ENCODE measurements around the gene SPDYE5. TPM values are rescaled to one million over a fixed set of nuclear protein-coding genes. Genes with fewer than 3 reads are reported as not detected.
"Not testable (repeated sequence)": the region's sequence is repeated elsewhere in the genome, so short reads cannot be mapped to it uniquely, and the experiment has no call there.

The SPDYE5 gene
- total RNA-seq, result 0.14 TPM in 1 of 2 replicates, not detected in the other

- H3K36me3 Mint-ChIP-seq (ENCODE audit: low read depth); intact Hi-C loops (cut with micrococcal nuclease); H3K27me3 Mint-ChIP-seq; H3K4me1 Mint-ChIP-seq; H3K4me3 Mint-ChIP-seq; H3K27ac Mint-ChIP-seq; DNase-seq; H3K9me3 Mint-ChIP-seq: not testable (repeated sequence)
These were observed at the start of gene SPDYE5 for GRCh38 chr7:75492020-75492419. Gene SPDYE5 (plus strand): TSS chr7:75492320. CDS start chr7:75494048, 1,728 bp downstream.

GRCh38 chr7:75442465-75443111, 49.5 kb upstream of the SPDYE5 start:
- H3K27me3 Mint-ChIP-seq; H3K9me3 Mint-ChIP-seq; H3K4me1 Mint-ChIP-seq; intact Hi-C loops (cut with micrococcal nuclease): not testable (repeated sequence)
- peak; percentile 85 for DNase-seq
- Mint-ChIP-seq H3K27ac (peak overlapping the region; percentile 91), H3K36me3 (ENCODE audit: low read depth) (peaks cover 27% of the 10 kb centered on the region), H3K4me3 (peak overlapping the region; percentile 91)

- intact Hi-C loops (cut with micrococcal nuclease); H3K4me1 Mint-ChIP-seq; DNase-seq; H3K27ac Mint-ChIP-seq; H3K36me3 Mint-ChIP-seq (ENCODE audit: low read depth); H3K9me3 Mint-ChIP-seq; H3K27me3 Mint-ChIP-seq; H3K4me3 Mint-ChIP-seq: not testable (repeated sequence)
These were observed 42.2 kb upstream of the SPDYE5 start for GRCh38 chr7:75449946-75450345.

GRCh38 chr7:75452494-75452955, 39.6 kb upstream of the SPDYE5 start:
- H3K4me1 Mint-ChIP-seq; H3K4me3 Mint-ChIP-seq; H3K27me3 Mint-ChIP-seq; H3K36me3 Mint-ChIP-seq (ENCODE audit: low read depth); H3K27ac Mint-ChIP-seq; intact Hi-C loops (cut with micrococcal nuclease); DNase-seq; H3K9me3 Mint-ChIP-seq: not testable (repeated sequence)

- H3K36me3 Mint-ChIP-seq (ENCODE audit: low read depth); H3K27ac Mint-ChIP-seq; H3K9me3 Mint-ChIP-seq; H3K4me3 Mint-ChIP-seq; H3K27me3 Mint-ChIP-seq; H3K4me1 Mint-ChIP-seq; intact Hi-C loops (cut with micrococcal nuclease): not testable (repeated sequence)
- peak; percentile 21 for DNase-seq
These were observed 35.7 kb upstream of the SPDYE5 start for GRCh38 chr7:75456403-75456802.

- DNase-seq; H3K36me3 Mint-ChIP-seq (ENCODE audit: low read depth); H3K4me1 Mint-ChIP-seq; intact Hi-C loops (cut with micrococcal nuclease); H3K27ac Mint-ChIP-seq; H3K4me3 Mint-ChIP-seq; H3K9me3 Mint-ChIP-seq; H3K27me3 Mint-ChIP-seq: not testable (repeated sequence)
These were observed 34.1 kb upstream of the SPDYE5 start for GRCh38 chr7:75458034-75458433.

GRCh38 chr7:75460541-75460940, 31.6 kb upstream of the SPDYE5 start:
- H3K27me3 Mint-ChIP-seq; DNase-seq; H3K27ac Mint-ChIP-seq; H3K36me3 Mint-ChIP-seq (ENCODE audit: low read depth); intact Hi-C loops (cut with micrococcal nuclease); H3K9me3 Mint-ChIP-seq; H3K4me1 Mint-ChIP-seq; H3K4me3 Mint-ChIP-seq: not testable (repeated sequence)

- H3K9me3 Mint-ChIP-seq; DNase-seq; H3K27me3 Mint-ChIP-seq; H3K4me3 Mint-ChIP-seq; H3K27ac Mint-ChIP-seq; H3K4me1 Mint-ChIP-seq; intact Hi-C loops (cut with micrococcal nuclease): not testable (repeated sequence)
- peaks cover 50% of the 10 kb centered on the region for H3K36me3 Mint-ChIP-seq (ENCODE audit: low read depth)
These were observed 22.0 kb upstream of the SPDYE5 start for GRCh38 chr7:75470166-75470565.

- peaks cover 30% of the 10 kb centered on the region for H3K36me3 Mint-ChIP-seq (ENCODE audit: low read depth)
- H3K4me3 Mint-ChIP-seq; H3K27ac Mint-ChIP-seq; H3K4me1 Mint-ChIP-seq; intact Hi-C loops (cut with micrococcal nuclease); DNase-seq; H3K9me3 Mint-ChIP-seq; H3K27me3 Mint-ChIP-seq: not testable (repeated sequence)
These were observed 14.7 kb upstream of the SPDYE5 start for GRCh38 chr7:75477457-75477856.

- H3K36me3 Mint-ChIP-seq (ENCODE audit: low read depth), result peaks cover 24% of the 10 kb centered on the region
- H3K4me1 Mint-ChIP-seq; H3K4me3 Mint-ChIP-seq; H3K27me3 Mint-ChIP-seq; H3K27ac Mint-ChIP-seq; H3K9me3 Mint-ChIP-seq; intact Hi-C loops (cut with micrococcal nuclease); DNase-seq: not testable (repeated sequence)
These were observed 11.8 kb upstream of the SPDYE5 start for GRCh38 chr7:75480313-75480712.

GRCh38 chr7:75485355-75485978, 6.7 kb upstream of the SPDYE5 start:
- Mint-ChIP-seq H3K27ac (peak overlapping the region; percentile 88), H3K4me3 (peak overlapping the region; percentile 97), H3K36me3 (ENCODE audit: low read depth) (peaks cover 16% of the 10 kb centered on the region)
- intact Hi-C loops (cut with micrococcal nuclease); H3K9me3 Mint-ChIP-seq; H3K4me1 Mint-ChIP-seq; H3K27me3 Mint-ChIP-seq: not testable (repeated sequence)
- peak; percentile 69 for DNase-seq

- Mint-ChIP-seq H3K27ac (peak within 1 kb of the TSS; percentile 88), H3K4me3 (peak within 1 kb of the TSS; percentile 97), H3K36me3 (ENCODE audit: low read depth) (peaks cover 16% of the 10 kb centered on the region)
- H3K27me3 Mint-ChIP-seq; H3K4me1 Mint-ChIP-seq; H3K9me3 Mint-ChIP-seq; intact Hi-C loops (cut with micrococcal nuclease): not testable (repeated sequence)
- peak; percentile 95 for DNase-seq
These were observed 6.0 kb upstream of the SPDYE5 start, which contains the start of gene POM121C for GRCh38 chr7:75485979-75486643. Gene POM121C (minus strand): TSS chr7:75486299. CDS start chr7:75441496, 44,803 bp downstream.

GRCh38 chr7:75509033-75509432, 16.9 kb downstream of the SPDYE5 start:
- H3K27ac Mint-ChIP-seq; H3K4me1 Mint-ChIP-seq; DNase-seq; H3K4me3 Mint-ChIP-seq; H3K27me3 Mint-ChIP-seq; intact Hi-C loops (cut with micrococcal nuclease); H3K36me3 Mint-ChIP-seq (ENCODE audit: low read depth); H3K9me3 Mint-ChIP-seq: not testable (repeated sequence)

- DNase-seq; intact Hi-C loops (cut with micrococcal nuclease); H3K27ac Mint-ChIP-seq; H3K27me3 Mint-ChIP-seq; H3K4me3 Mint-ChIP-seq; H3K4me1 Mint-ChIP-seq: not testable (repeated sequence)
- H3K9me3 Mint-ChIP-seq, result peaks cover 14% of the 10 kb centered on the region
- H3K36me3 Mint-ChIP-seq (ENCODE audit: low read depth), result peaks cover 48% of the 10 kb centered on the region
These were observed 26.7 kb downstream of the SPDYE5 start for GRCh38 chr7:75518842-75519241.
